GM19351 (cell line): ENCODE results near the gene HELB.

ENCODE experiments used
- ATAC-seq: cut with Tn5 transposase; IDR thresholded peaks from one replicate; pipeline ENCODE4 v1.9.1; 2021; ENCODE audit warnings: mild to moderate bottlenecking, moderate library complexity; ENCODE audit not compliant: unreplicated experiment

The HELB gene

DNA sequence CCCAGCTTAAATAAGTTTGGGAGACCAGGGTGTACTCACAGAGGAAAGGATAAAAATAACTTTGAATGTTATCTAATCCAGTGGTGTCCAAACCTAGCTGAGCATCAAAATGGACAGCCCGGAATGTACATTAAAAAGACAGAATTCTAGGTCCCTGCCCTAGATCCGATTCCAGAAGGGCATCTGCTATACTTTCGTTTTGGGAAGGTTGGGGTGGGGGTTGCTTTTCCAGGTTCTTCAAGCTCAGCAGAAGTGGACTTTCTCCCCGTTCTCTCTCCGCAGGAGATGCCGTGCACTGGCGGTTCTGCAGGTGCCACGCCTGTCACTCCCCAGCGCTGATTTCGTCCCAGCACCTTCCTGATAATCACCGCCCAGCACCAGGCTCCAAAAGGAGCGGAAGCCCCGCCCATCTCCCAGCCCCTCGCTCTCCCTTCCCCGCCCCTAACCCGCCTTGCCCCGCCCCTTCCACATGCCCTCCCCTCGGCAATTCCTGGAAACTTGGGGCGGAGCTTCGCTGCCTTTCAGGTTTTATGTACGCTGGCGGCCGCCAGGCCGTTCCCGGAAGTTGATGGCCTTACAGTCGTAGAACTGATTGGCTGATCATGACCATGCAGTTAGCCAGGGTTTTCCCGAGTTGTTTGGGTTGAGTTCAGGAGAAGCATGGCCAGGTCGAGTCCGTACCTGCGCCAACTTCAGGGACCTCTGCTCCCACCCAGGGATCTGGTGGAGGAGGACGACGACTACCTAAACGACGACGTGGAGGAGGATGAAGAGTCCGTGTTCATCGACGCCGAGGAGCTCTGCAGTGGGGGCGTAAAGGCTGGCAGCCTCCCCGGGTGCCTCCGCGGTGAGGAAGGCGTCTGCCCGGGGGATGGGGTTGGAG, at the start of gene HELB:
Gene HELB, plus strand, starts transcription at position 550 of the 883 bp plus-strand sequence. Its CDS starts 111 bp downstream, at position 661.
- peak; percentile 83 for ATAC-seq

- no peak for ATAC-seq
These were observed 49.5 kb upstream of the HELB start for GRCh38 chr12:66252771-66253170.

GRCh38 chr12:66255737-66256136, 46.6 kb upstream of the HELB start:
- ATAC-seq = no peak

GRCh38 chr12:66258011-66258410, 44.3 kb upstream of the HELB start:
- ATAC-seq = no peak

- no peak for ATAC-seq
These were observed 39.6 kb upstream of the HELB start for GRCh38 chr12:66262737-66263136.

GRCh38 chr12:66268562-66268961, 33.7 kb upstream of the HELB start:
- peak; percentile 46 for ATAC-seq

- ATAC-seq = no peak
These were observed 33.2 kb upstream of the HELB start for GRCh38 chr12:66269142-66269541.

DNA sequence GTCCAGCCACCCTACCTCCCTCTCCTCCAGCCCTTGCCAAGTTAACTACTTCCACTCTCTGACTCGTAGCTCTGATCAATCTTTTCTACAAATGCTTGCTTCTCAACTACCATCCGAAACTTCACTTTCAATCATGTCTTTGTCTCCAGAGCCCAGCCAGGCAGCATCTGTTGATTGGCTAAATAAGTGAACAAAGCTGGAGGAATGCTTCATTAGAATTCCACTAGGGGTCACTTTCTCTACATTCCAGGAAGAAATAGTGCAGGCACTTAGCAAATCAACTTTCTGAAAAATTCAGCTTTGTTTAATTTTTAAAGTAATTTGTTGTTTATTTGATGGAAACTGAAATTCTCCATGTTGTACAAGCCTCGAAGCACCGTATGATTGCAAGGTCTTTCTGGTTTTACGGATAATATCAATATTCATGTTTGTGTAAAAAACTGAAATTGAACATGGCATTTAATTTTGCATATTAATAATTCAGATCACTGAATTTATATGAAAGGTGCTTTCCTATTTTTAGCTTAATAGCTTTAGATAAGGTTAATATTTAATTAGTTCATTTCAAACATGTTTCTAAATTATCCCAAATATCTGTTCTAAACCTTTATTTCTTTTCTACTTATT, 32.4 kb upstream of the HELB start:
- peak; percentile 70 for ATAC-seq

- ATAC-seq = no peak
These were observed 31.7 kb upstream of the HELB start for GRCh38 chr12:66270613-66271012.

GRCh38 chr12:66272650-66273049, 29.6 kb upstream of the HELB start:
- ATAC-seq = no peak

DNA sequence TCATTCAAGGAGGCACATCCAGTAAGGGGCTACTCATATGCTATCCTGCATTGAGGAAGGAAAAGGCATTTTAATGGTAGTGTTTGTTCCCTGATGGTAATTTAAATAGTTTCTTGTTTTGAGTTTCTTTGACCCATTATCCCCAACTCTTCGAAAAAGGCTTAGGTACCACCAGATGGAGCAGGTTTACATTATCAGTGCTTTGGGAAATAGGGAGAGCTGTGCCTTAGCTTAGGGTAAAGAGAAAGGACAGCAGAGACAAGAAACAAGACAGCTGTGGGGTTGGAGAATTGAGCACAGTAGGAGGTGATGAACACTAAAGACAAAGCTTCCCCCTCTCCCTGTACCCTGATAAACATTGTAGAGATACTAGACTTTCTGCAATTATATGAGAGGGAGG, 29.1 kb upstream of the HELB start:
- no peak for ATAC-seq

- ATAC-seq = no peak
These were observed 27.3 kb upstream of the HELB start for GRCh38 chr12:66275040-66275439.

- ATAC-seq = no peak
These were observed 23.1 kb upstream of the HELB start for GRCh38 chr12:66279123-66279712.

- no peak for ATAC-seq
These were observed 21.7 kb upstream of the HELB start for GRCh38 chr12:66280561-66280960.

GRCh38 chr12:66282244-66282643, 20.0 kb upstream of the HELB start:
- no peak for ATAC-seq

DNA sequence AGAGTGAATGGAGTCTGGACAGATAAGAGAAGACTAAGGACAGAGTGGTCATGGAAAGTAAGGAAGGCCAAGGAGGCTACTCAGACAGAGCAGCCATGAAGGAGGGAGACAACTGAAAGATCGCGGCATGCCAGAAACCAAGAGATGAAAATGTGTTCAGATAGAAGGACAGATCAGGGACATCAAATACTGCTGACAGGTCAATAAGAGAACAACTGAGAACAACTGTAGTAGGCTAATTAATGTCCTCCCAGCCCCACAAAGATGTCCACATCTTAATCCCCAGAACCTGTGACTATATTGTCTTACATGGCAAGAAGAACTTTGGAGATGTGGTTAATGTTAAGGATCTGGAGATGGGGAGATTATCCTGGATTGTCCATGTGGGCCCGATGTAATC, 15.0 kb upstream of the HELB start:
- ATAC-seq = no peak

DNA sequence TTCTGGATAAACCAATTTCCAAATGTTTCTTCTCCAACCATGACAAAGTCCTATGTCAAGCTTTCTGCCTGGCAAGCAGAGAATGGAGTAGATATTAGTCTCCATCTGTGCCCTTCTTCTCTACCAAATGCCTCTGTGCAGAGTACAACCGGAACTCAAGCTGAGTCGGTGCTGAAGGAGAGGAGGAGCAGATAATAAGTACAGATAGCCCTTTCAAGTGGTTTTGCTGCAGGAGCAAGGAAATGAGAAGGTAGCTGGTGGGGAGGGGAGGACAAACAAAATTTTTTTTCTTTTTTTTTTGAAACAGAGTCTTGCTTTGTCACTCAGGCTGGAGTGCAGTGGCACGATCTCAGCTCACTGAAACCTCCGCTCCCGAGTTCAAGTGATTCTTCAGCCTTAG, 14.2 kb upstream of the HELB start:
- ATAC-seq = no peak

GRCh38 chr12:66289485-66289884, 12.8 kb upstream of the HELB start:
- ATAC-seq = no peak

GRCh38 chr12:66290716-66291200, 11.5 kb upstream of the HELB start:
- ATAC-seq = no peak

DNA sequence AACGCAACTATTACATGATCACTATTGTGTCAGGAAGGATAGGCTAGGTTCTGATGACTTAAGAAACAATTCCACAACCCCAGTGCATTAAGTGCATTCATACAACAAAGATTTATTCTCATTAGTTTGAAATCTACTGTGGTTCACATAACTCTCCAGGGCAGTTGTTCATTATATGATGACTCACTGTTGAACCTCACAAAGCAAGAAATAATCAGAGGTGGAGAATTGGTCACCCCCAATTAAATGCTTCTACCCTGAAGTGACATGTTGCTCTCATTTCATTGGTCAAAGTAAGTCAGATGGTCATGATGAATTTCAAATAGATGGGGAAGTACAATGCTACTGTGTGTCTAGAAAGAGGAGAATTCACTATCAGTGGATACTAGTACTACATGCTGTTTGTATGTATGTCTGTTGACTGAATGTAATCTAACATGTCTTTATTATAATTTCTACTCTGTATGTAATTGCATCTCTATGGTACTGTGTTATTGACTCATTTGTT, 6.1 kb upstream of the HELB start:
- no peak for ATAC-seq

GRCh38 chr12:66297080-66297479, 5.2 kb upstream of the HELB start:
- no peak for ATAC-seq

GRCh38 chr12:66297923-66298322, 4.4 kb upstream of the HELB start:
- no peak for ATAC-seq
